AG20443 (cell line): ENCODE results near the gene CEMIP.

Experiments
- DNase-seq: peaks from one replicate; pipeline ENCODE4 v3.0.0; 2012; ENCODE audit warnings: low spot score, mixed read lengths

Gene CEMIP

GRCh38 chr15:80785335-80785734 is 6.2 kb downstream of the CEMIP start:
- peak; percentile 47 for DNase-seq

DNA sequence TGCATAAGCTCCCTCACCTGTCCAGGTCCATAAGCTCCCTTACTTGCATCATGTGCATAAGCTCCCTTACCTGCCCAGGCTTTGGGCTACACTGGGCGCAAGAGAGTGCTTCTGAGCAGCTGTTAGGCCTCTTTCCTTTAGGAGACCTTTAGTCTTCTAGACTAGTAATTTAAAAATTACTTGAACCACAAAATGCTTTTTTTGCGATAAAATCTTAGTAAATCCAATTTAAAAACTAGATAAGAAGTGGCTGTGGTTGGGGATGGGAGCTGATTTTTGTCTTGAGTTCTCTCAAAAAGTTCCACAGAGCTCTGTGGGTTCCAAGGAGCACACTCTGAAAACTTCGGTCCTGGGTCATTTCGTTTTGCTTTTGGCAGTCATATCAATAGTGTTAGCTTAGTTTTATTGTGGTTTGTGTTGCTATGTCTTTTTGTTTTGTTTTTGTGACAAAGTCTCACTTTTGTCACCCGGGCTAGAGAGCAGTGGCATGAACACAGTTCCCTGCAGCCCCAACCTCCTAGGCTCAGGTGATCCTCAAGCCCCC is 6.7 kb downstream of the CEMIP start:
- DNase-seq, result no peak

GRCh38 chr15:80787316-80787715 is 8.1 kb downstream of the CEMIP start:
- DNase-seq, result peak; percentile 36

DNA sequence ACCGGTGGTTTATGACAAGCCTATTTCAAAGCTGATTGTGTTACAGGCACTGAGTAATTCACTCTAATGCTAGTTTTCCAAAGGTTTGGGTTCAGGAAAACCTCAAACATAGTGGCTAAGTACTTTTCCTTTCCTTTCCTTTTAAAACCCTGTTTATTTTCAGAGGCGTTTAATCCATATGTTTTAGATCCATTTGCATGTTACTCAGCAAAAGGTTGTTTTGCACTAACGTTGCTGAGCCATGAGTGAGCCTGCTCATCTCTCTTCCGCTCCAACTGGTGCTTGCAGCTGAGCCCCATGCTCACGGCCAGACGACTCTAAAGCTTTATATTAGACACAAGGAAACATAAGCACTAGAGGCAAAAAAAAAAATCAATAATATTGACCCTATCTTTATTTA is 9.4 kb downstream of the CEMIP start:
- no peak for DNase-seq

GRCh38 chr15:80789296-80789695 is 10.1 kb downstream of the CEMIP start:
- DNase-seq, result peak; percentile 62

DNA sequence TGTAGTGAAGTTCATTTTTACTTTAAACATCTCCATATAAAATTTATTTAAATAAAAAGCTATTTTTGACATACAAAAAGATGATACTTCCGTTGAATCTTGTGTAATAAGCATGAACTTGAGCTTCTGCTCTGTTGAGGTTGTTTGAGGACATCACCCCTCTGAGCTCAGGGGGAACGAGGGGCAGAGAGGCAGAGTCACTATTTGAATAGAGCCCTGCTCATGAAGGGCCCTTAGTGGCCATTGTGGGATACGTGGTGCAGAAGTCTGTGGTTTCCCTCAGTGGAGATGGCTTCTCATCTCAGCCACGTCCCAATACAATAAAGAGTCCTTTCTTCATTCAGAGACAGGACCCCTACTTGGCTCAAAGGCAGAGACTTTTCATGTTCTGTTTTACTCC is 10.6 kb downstream of the CEMIP start:
- DNase-seq, result no peak

GRCh38 chr15:80790236-80790635 is 11.1 kb downstream of the CEMIP start:
- no peak for DNase-seq

DNA sequence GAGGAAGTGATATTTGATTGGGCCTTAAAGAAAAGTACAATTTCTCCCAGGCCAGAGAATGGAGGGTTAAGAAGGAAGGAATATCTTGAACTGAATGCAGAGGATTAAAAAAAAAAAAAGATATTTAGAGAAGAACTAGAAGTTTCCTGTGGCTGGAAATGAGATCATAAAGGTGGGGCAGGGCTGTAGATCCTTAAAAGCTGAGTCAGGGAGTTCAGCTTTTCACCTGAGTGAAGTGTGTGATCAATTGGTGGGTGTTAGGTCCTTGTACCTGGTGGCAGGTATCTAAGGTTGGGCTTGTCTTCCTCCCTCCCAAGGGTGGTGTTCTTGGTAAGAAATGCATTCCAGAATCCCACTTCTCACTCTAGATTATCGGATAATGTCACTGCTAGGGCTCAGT is 11.8 kb downstream of the CEMIP start:
- DNase-seq, result no peak

DNA sequence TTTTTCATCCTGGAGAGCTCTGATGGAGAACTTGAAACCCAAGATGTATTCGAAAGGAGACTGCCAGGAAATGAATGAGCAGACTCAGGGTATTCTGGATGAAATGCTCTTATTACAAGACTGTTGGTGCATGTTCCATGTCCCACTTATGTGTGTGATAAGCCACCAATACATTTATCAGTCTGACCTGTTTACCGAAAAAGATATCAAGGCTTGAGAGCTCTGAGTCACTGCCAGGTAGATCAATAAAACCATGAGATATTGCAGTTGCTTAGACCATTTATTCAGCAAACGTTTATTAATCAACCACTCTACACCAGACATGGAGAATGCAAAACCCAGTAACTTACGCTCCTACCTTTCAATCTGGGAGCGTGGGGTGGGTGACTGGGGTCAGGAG is 17.2 kb downstream of the CEMIP start:
- no peak for DNase-seq

- DNase-seq, result no peak
Observed at GRCh38 chr15:80798911-80799310, 19.7 kb downstream of the CEMIP start.

DNA sequence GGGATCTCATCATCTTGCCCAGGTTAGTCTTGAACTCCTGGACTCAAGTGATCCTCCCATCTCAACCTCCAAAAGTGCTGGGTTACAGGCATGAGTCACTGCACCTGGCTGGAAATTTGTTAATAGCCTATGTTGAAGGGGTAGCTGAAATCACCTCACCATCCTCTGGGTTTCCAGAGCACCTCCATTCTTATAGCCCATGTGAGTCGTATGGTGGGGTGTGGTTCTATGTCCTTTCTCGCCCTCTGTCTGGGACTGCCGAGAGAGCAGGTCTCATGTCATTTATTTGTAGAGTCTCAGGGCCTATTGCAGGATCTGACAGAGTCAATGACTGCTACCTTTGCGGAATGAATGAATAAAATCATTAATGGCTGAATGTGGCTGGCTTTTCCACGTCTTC is 20.9 kb downstream of the CEMIP start:
- no peak for DNase-seq

GRCh38 chr15:80801891-80802680 is 22.9 kb downstream of the CEMIP start:
- no peak for DNase-seq

GRCh38 chr15:80803580-80804525 is 24.7 kb downstream of the CEMIP start:
- DNase-seq, result no peak

- no peak for DNase-seq
Observed at GRCh38 chr15:80804970-80805495, 25.9 kb downstream of the CEMIP start.

- no peak for DNase-seq
Observed at GRCh38 chr15:80811781-80812315, 32.7 kb downstream of the CEMIP start.

DNA sequence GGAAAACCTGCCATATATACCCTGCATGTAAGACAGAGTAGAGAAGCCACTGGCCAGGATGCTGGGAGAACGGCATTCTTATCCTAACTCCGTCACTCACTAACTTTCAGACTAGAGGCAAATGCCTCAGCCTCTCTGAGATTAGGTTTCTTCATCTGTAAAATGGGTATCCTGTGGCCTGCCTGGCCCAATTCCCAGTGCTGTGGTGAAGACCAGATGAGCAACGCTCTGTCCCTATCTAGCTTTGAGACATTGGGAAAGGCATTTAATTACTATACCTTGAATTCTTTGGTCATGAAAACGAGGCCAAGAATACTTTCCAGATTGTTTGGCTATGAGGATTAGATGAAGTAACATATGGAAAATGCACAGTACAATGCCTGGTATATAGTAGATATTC is 35.9 kb downstream of the CEMIP start:
- DNase-seq, result no peak

GRCh38 chr15:80816049-80816653 is 37.0 kb downstream of the CEMIP start:
- DNase-seq, result no peak

DNA sequence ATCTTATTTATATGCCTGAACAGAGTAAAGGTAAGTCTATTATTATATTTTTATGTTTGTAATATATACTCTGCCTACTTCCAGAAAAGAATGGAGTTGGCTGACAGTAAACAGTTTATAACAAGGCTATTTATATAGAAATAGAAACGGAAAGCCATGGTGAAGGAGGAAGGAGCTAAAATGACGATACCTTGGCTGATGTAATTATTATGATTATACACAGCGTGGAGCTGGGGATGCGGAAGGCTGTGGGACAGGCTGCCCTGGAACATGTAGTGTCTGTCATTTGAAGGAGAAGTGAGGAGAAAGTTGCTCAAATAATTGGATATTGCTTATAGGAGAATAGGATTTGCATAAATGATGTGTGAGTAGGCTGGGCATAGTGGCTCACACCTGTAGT is 37.8 kb downstream of the CEMIP start:
- no peak for DNase-seq

- DNase-seq, result no peak
Observed at GRCh38 chr15:80817901-80818300, 38.7 kb downstream of the CEMIP start.

GRCh38 chr15:80819001-80819400 is 39.8 kb downstream of the CEMIP start:
- no peak for DNase-seq

DNA sequence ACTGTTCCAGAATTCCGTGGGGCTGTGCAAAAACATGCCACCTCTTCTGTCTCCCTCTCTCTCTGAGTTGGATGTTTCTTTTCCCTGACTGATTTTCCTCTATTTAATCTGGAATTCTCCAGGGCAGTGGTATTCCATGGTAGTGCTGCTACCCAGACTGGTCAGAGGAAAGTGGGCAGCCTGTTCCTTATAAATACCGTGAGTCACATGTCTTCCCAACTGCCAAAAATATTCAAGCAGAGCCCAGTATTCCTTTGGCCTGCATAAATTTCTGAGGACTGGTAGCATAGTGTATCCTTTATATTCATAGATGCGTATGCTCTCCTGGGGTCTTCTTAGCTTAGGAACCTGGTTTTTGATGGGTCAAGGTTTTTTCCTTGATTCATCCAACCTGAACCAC is 40.9 kb downstream of the CEMIP start:
- no peak for DNase-seq

- no peak for DNase-seq
Observed at GRCh38 chr15:80822256-80822655, 43.1 kb downstream of the CEMIP start.
